RCC 7860 (cell line): ENCODE data around the gene LCA5.
"Not testable (repeated sequence)": the region's sequence is repeated elsewhere in the genome, so short reads cannot be mapped to it uniquely, and the experiment has no call there.

ENCODE experiments used
- DNase-seq: peaks from one replicate; pipeline ENCODE4 v3.0.0-alpha.2; 2015; ENCODE audit warnings: low spot score
- FAIRE-seq: peaks from 2 replicates; lab custom pipeline; 2012; peaks lifted over from hg19 to GRCh38; lab: Jason Lieb, UNC

LCA5 gene

GRCh38 chr6:79468116-79468515 lies 69.1 kb downstream of the LCA5 start:
- DNase-seq (no peak), FAIRE-seq (no peak)

- FAIRE-seq = no peak
- DNase-seq = no peak
These were observed 69.5 kb downstream of the LCA5 start for GRCh38 chr6:79467716-79468115.

DNA sequence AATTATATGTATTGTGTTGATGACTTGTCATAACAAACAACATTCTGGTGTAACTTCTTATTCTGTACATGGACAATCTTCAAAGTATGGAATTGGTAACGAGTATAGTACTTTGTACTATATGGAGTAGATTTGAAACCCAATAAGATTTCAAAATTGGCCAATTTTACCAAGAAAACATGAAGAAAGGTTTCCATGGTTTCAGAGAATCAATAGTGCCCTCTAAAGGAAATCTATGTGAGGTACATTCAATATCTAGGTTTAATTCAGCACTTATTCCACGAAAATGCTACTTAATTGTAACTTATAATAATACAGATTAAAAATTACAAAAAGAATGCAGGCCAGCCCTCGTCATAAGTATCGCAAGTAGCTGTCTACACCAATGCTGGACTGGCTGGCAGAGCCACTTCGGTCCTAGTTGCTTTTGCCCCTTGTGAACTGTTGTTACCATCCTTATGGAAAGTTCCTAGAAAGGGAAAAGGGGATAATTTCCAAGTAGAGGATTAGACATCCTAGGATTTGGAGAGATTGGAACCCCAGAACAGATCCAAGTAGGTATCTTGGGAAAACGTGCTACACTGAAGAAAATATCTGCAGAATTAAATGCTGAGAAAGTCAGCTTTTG lies 70.9 kb downstream of the LCA5 start:
- FAIRE-seq = no peak

DNA sequence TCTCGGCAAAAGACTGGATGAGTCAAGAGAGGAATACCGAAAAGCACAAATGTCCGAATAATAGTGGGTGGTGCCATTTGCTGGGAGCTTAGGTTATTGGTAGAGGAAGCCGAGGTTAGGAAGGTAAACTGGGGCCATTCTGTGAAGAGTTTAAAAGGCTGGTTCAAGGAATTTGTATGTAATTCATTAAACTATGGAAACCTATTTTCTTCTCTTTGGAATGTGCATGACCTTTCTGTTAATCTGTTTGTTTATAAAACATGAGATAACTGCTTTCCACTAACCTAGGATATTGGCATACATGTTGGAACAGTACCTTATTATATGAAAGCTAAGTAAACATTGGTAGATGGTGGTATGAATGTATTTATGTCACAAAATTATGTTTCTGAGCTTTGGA lies 71.8 kb downstream of the LCA5 start:
- FAIRE-seq (no peak), DNase-seq (no peak)

More for the DNA sequence above, 70.9 kb downstream of the LCA5 start:
- no peak for DNase-seq

GRCh38 chr6:79463621-79464050 lies 73.6 kb downstream of the LCA5 start:
- FAIRE-seq = no peak

DNA sequence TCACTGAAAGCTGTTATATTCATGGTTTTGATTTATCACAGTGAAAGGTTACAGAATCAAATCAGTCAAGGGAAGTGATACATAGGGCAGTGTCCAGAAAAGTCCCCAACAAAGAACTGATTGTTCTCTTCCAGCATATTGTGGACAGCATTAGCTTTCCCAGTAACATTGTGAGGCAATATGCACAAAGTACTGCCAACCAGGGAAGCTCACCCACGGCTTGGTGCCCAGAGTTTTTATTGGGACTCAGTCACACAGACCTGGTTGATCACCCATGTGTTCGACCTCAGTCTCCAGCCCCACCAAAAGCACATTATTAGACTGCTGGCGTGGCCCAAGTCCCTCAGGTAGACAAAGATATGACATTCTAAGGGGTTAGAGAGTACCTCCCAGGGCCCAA lies 76.0 kb downstream of the LCA5 start:
- no peak for FAIRE-seq
- no peak for DNase-seq

More at GRCh38 chr6:79463621-79464050, 73.6 kb downstream of the LCA5 start:
- no peak for DNase-seq

DNA sequence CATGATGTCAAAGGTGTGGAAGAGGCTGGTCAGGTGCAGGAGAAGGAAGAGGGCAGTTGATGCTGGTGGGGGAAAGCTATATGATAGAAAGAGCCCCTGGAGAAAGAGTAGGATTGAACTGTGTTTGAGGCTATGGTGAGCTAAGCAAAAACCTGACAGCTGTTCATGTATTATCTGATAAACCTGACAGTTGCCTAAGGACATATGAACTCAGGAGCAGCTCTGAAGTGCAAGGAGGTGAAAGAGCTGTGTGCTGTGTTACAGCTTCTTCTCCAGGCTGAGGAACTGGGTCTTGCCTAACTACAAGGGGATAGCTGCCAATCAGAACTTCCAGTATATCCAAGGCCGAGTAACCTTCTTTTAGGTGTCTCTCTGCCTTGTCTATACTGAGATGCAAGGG lies 81.8 kb downstream of the LCA5 start:
- FAIRE-seq (no peak), DNase-seq (no peak)

DNA sequence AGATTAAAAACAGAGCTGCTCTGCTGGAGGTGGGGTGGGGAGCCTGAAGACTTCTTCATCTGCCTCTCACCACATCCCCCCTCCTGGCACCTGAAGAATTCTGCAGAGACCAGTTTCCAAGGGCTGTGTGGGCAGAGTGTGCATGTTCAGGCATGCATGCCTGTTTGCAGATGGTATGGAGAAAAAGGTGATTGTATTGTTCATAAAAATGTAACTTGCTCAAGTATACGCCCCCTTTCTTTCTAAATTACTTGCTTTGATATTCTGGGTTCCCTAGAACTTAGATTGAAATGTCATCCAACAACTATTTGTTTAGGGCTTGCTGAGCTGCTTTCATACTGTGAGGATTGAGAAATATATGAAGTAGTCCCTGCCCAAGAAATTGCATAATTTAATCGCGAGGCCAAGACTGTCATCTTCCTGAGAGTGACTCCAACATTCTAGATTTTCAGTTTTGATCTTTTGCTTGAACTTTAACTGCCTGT lies 83.6 kb downstream of the LCA5 start:
- FAIRE-seq (no peak), DNase-seq (no peak)

DNA sequence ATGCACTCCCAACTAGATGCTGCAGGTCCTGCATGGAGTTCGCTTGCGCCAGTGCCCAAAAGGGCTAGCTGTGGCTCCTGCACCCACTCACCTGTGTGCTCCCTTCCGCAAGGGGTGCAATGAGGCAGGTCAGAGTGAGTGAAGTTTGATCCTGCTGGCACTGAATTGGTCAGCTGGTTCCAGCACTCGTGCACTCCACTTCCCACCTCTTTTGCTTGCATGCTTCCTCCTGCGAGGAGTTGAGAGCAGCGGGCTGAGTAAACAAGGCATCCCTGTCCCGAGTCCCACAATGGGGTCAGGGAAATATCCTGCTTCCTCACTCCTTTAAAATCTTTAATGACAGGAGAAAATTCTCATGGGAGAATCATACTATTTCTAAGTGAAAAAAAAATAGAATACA lies 86.2 kb downstream of the LCA5 start:
- DNase-seq = no peak
- no peak for FAIRE-seq

DNA sequence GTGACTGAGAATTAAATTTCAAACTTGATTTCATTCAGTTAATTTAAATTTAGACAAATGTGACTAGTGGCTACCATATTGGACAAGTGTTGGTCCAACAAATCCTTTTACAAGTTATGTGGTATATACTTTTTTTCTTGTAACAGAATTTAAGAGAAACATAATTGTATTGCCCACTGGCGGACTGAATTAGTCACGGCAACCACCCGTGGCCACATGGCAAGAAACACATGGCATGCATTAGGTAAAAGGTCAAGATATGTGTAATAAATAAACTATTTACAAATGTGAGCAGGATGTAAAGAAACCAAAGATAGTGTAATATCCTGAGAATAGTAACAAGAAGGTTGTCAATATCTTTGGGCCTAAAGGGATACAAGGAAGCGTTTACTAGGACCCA lies 91.2 kb downstream of the LCA5 start:
- DNase-seq = no peak
- FAIRE-seq = no peak

DNA sequence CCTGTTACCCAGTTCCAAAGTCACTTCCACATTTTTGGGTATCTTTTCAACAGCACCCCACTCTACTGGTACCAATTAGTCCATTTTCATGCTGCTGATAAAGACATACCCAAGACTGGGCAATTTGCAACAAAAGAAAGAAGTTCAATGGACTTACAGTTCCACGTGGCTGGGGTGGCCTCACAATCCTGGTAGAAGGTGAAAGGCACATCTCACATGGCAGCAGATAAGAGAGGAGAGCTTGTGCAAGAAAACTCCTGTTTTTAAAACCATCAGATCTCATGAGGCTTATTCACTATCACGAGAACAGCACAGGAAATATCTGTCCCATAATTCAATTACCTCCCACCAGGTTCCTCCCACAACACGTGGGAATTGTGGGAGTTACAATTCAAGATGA lies 93.4 kb downstream of the LCA5 start:
- DNase-seq, FAIRE-seq: not testable (repeated sequence)

DNA sequence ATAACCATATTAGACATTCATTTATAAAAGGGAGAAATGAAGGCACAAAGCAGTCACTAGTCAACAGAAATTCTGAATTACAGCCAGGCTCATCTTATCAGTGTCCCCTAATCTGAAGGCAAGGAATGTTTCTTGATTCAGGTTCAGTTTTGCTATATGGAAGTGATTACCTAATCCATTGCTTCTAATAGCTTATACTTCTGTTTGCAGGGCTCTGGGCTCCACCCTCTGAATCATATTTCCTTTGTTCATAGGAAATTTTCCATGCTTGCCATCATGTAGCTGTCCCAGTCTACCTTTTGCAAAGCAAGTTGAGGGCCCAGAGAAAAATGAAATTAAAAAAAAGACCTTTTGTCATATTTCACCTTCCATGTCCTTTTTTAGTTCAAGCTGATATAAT lies 96.0 kb downstream of the LCA5 start:
- DNase-seq (no peak), FAIRE-seq (no peak)

DNA sequence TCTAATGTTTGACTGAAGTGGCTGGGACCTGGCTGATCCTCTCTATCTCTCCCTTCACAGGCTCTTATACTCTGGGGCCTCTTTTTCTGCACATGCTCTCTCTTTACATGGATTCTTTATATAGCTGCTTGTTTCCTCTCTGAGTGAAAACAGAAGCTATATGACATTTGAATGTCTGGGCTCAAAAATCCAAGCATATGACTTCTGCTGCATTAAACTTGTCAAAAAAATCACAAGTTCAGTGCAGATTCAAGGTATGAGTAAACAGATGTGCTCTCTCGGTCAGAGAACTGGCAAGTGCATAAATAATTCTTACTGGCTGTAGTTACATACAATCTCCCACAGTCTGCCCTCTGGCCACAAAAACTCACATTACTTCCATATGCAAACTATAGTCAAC lies 96.6 kb downstream of the LCA5 start:
- no peak for DNase-seq
- no peak for FAIRE-seq

- FAIRE-seq = no peak
These were observed 99.2 kb downstream of the LCA5 start for GRCh38 chr6:79438030-79438429.

GRCh38 chr6:79436241-79436640 lies 101.0 kb downstream of the LCA5 start:
- FAIRE-seq (no peak), DNase-seq (no peak)

More at GRCh38 chr6:79438030-79438429, 99.2 kb downstream of the LCA5 start:
- no peak for DNase-seq

GRCh38 chr6:79435746-79436145 lies 101.5 kb downstream of the LCA5 start:
- DNase-seq (no peak), FAIRE-seq (no peak)
